C4-2B (cell line): ENCODE results near the gene SERHL2.

Source experiments
- ZFX ChIP-seq: fragments of 450-650 bp; IDR thresholded peaks from 2 replicates; pipeline ENCODE4 v1.6.1; 2017
- TF ChIP-seq, protein P1 (sequence below): fragments of 450-650 bp; conservative IDR thresholded peaks from 2 replicates; pipeline ENCODE4 v1.5.1; 2017; ENCODE audit warnings: mild to moderate bottlenecking

DNA sequence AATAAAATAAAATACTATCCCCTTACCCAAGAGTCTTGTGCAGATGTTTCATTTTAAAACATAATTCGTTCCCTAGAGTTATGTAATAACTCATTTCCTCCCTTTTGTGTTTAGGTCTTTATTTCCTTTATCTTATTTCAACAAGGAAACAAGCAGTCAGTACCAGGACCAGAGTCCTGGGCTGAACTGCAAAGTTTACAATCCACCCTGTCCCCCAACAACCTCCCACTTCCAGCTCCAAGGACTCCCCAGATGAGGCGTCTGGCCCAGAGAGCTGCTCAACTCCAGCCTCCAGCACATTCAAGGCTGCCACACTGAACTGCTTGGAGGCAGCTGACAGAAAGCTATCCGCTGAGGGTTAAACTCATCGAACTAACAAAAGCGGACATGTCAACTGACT, 56.4 kb downstream of the SERHL2 start:
- TF ChIP-seq, protein P1, sequence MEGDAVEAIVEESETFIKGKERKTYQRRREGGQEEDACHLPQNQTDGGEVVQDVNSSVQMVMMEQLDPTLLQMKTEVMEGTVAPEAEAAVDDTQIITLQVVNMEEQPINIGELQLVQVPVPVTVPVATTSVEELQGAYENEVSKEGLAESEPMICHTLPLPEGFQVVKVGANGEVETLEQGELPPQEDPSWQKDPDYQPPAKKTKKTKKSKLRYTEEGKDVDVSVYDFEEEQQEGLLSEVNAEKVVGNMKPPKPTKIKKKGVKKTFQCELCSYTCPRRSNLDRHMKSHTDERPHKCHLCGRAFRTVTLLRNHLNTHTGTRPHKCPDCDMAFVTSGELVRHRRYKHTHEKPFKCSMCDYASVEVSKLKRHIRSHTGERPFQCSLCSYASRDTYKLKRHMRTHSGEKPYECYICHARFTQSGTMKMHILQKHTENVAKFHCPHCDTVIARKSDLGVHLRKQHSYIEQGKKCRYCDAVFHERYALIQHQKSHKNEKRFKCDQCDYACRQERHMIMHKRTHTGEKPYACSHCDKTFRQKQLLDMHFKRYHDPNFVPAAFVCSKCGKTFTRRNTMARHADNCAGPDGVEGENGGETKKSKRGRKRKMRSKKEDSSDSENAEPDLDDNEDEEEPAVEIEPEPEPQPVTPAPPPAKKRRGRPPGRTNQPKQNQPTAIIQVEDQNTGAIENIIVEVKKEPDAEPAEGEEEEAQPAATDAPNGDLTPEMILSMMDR = no peak
- TF ChIP-seq ZFX = no peak
